Measurements from ENCODE around the gene MORC2. TPM values are rescaled to one million over a fixed set of nuclear protein-coding genes. Genes with fewer than 3 reads are reported as not detected.

MORC2 gene
- total RNA-seq, 2 donors from 2014 or later = 19.2 to 24.1 TPM

DNA sequence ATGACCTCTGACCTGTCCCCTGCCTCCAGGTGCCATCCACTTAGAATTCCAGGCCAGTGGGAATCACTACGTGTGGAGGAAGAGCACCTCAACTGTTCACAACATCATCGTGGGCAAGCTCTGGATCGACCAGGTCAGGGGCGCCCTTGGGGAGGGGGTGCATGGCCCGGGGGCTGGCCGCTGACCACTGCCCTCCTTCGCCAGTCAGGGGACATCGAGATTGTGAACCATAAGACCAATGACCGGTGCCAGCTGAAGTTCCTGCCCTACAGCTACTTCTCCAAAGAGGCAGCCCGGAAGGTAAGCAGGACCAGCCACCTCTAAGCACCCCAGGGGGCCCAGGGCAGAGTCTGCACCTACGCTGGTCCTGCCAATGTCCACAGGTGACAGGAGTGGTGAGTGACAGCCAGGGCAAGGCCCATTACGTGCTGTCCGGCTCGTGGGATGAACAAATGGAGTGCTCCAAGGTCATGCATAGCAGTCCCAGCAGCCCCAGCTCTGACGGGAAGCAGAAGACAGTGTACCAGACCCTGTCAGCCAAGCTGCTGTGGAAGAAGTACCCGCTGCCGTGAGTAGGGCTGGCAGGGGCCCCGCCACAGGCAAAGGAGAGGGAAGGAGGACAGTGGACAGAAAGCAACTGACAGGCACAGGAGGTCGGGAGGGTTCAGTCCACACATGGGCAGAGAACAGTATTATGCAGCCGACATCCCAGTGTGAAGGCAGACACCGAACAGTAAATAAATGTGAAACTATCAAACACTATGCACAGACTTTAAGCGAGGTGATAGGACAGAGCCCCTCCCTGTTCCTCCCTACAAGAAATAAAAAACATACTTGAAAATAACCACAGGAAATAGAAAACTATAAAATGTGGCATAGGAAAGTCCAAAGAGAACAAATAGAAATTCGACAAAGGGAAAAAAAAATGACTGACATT, 74.9 kb downstream of the MORC2 start:
- ATAC-seq = no peak
- DNase-seq = no peak
- intact Hi-C loops (cut with DNase I) = no loop called here

DNA sequence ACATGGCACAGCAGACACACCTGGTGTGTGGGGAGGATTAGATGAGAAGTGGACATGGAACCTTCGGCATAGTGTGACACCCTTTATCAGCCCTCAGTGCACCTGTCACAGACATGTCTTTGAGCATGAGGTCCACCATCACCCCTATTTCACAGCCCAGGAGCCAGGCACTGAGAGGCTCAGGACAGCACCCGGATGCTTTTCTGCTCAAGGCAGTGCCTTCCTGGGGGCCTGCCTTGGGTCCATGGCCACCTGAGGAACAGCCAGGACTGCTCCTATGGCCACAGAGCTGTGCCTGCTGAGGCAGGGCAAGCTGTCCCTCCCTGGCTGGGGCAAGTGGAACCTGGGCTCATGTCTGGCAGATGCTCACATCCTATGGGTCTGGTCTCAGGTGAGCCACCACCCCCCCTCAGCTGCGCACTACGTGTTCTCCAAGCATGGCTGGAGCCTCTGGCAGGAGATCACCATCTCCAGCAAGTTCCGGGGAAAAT, 75.8 kb downstream of the MORC2 start:
- intact Hi-C loops (cut with DNase I) = no loop called here
- ATAC-seq (no peak), DNase-seq (no peak)

DNA sequence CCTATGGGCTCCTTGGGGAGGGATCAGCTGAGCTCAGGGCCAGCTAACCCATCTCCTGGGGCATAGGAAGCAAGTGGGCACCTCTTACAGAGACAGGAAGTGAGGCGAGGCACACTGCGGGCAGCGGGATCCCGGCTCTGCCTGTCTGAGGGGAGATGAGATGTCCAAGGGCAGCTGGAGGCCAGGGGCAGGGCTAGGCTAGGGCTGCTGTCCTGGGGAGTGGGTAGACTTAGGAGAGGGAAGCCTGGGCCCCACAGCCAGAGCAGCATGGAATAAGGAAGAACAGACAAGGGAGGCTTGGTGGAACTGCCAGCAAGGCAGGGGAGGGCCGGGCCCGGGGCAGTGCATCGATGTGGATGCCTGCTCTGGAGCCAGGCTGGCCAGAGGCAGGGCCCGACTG, 76.3 kb downstream of the MORC2 start:
- DNase-seq = no peak
- no peak for ATAC-seq
- intact Hi-C loops (cut with DNase I) = no loop called here

DNA sequence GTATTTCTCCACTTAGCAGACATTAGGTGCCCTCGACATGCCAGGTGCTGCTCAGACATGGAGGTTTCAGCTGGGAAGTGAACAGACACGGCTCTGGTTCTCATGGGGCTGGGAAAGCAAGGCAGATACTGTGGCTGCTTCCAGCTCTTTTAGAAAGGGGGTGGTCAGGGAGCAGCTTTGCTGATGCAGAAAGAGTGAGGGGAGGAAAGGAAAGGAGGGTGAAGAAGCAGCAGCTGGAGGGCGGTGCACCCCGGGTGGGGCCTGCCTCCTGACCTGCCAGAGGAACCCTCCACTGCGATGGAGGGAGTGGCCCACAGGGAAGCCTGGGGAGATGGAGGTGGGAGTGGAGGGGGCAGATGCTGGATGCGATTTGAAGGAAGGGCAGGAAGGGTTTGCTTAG, 76.8 kb downstream of the MORC2 start:
- ATAC-seq (no peak), DNase-seq (no peak)
- intact Hi-C loops (cut with DNase I) = no loop called here

DNA sequence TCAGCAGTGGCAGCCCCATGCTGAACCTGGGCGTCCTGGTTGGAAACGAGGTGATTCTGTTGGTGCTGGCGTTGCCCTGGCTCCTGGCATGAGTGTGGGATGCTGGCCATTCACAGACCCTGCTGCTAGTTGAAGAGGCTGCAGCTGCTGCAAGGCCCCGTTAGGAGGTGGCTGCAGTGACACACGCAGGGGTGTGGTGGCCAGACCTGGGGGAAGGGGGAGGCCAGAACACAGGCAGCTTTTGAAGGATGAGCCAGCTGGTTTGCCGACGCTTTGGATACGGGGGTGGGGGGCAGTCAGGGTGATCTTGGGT, 77.2 kb downstream of the MORC2 start:
- ATAC-seq = no peak
- intact Hi-C loops (cut with DNase I) = no loop called here
- DNase-seq = no peak

DNA sequence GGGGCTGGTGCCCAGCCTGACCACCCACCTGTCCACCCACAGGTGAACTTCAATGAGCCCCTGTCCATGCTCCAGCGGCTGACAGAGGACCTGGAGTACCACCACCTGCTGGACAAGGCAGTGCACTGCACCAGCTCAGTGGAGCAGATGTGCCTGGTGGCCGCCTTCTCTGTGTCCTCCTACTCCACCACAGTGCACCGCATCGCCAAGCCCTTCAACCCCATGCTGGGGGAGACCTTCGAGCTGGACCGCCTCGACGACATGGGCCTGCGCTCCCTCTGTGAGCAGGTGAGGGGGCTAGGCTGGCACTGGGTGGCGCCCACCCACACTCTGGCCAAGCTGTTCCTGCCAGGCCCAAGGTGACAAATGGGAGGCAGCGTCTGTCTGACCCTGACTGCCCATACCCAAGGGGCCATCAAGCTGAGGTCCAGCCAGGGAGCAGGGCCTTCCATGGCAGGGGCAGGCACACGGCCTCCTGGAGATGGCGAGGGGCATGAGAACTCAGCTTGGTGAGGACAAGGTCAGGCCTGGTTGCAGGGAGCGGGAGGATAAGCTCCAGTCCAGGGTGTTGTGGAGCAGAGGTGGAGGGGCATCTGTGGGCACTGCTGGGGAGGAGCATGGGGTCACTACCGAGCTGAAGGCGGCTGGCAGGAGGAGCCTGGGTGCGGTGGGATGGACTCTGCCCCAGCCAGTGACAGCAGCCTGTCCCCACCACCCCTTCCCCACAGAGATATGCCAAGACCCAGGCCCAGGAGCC, 77.7 kb downstream of the MORC2 start:
- DNase-seq (no peak), ATAC-seq (peak; percentile 39 to 53)
- intact Hi-C loops (cut with DNase I) = no loop called here

DNA sequence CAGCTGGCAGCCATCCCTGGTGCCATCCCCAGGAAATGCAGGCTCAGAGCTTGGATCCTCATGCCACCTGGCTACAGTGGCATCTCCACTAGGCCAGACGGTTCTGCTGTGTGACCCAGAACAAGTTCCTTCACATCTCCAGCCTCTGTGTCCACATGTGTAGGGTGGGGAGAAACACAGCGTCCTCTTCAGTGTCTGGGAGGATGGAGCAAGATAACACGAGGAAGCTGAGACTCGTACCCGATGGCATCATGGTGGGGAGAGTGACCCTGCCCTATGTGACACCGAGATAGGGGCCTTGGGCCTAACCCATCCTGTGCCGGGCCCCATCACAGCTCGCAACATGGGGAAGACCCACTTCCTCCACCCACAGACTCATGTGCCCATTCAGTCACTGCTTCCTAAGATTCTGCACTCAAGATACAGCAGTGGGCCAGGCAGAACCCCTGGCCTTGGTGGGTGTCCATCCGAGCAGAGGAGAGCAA, 78.5 kb downstream of the MORC2 start:
- intact Hi-C loops (cut with DNase I) = no loop called here
- ATAC-seq (no peak), DNase-seq (no peak)

DNA sequence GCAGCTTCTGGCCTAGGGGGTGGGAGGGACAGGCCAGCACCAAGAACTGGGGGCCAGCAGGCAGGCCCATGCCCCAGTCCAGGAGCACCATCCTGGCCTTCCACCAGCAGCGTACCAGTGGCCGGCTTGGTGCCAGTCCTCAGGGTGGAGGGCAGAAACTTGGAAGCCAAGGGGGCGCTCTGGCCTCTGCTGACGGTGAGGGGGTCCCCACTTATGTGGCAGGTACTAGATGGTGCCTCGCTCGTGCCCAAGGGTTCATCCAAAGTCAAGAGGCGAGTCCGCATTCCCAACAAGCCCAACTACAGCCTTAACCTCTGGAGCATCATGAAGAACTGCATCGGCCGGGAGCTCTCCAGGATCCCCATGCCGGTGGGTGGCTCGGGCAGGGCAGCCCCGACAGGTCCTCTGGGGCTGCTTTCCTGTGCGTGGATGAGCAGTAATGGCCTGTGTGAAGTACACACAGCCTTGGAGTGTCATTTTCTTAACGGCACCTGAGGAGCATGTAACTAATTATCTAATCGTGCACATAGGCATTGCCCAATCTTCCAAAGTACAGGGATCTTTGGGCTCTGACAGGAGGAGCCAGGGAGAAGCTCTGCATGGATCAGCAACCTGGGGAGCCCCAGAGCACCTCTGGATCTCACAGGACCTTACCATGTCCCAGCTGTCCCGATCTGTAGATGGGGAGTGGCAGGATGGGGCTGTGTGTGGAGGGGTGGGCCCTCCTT, 79.1 kb downstream of the MORC2 start:
- ATAC-seq (no peak), DNase-seq (no peak)
- intact Hi-C loops (cut with DNase I) = no loop called here

DNA sequence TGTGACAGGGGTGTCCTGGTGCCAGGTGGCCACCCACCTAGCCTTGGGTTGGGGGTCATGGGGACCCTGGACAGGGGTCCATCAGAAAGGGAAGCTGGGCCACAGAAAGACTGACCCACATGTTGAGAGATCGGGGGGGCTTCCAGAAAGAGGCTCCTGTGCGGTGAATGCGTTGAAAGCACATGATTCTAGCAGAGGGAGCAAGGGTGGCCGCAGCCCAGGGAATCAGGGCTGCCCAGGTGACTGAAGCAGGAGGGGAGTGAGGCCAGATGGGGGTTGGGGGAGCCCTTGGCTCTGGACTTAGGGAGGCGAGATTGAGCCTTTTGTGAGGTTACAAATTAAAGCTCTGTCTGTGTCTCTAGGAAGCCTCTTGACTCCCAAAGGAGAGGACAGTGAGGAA, 80.7 kb downstream of the MORC2 start:
- intact Hi-C loops (cut with DNase I) = no loop called here
- ATAC-seq (no peak), DNase-seq (no peak)

DNA sequence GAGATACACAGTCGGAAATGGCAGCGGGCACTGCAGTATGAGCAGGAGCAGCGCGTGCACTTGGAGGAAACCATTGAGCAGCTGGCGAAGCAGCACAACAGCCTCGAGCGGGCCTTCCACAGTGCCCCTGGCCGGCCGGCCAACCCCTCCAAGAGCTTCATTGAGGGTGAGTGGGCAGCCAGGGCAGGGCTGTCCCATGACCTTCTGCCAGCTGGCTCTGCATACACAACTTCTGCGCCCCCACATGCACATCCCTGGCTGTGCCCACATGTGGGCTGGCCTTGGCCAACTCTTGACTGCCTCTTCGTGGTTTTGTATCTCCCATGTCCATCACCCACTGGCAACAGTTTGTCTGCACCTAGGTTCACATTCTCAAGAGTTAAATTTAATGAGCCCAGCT, 81.1 kb downstream of the MORC2 start:
- ATAC-seq (no peak), DNase-seq (no peak)
- intact Hi-C loops (cut with DNase I) = no loop called here

DNA sequence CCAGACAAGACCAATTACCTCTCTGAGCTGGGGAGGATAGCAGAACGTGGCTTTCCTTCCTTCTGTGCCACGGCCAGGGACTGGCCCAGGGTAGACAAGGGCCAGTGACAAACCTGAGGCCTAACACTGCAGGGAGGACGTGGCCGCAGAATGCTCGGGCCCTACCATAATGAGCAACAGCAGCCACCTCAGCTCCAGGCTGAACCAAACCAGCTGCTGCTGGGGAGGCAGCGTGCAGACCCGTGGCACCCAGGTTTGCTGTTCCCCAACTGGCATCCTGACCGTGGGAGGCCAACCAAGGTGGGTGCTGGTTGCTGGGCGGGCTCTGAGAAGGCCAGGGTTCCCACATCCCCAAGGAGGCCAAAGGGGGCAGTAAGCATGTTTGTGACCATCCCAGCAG, 83.0 kb downstream of the MORC2 start:
- no peak for ATAC-seq
- intact Hi-C loops (cut with DNase I) = no loop called here
- DNase-seq = no peak

DNA sequence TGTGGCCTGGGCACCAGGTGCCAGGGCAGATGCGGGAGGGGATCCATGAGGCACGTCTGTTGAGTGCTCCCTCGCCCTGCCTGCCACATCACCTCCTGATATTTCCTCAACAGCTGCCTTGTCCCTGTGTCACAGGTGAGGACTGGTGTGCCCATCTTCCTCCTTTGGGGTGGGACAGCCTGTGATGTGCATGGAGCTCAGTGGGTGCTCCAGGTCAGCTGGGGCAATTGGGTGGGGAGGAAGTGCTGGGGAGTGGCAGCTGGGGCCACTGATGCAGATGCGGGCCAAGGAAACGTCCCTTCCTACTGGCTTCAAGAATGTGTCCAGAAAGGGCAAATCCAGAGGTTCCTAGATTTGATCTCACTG, 83.6 kb downstream of the MORC2 start:
- ATAC-seq = no peak
- no peak for DNase-seq

DNA sequence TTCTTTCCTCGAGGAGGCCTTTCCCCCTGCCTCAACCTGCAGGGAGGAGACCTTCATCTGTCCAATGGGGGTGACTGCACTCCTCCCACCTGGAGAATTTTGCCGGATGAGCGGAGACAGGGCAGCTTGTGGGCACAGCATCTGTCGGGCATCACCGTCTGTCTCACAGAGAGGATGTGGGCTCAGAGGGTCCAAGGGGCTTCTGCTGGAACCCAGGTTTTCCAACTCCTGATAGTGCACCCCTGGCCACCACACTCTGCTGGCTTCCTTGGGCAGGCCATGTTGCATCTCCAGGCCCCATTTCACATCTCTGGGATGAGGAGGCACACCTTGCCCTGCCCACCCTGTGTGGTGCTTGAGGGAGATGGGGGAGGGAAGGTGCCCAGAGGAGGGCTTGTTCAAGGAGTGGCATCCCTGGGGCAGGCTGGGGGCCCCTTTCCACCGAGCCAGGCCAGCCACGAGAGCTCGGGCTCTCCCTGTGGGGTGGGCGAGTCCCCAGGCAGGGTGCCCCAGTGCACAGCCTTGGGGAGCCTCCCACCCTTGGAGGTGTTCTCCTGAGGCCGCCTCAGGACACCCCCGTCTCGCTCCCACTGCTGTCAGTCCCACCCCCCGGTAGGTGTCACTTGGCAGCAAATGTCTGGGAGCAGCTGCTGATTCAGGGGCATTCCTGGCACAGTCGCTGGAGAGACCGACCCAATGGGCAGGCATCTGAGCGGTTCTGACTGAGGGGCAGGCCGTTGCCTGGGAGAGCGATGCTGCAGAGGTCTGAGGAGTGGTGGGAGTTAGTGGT, 84.2 kb downstream of the MORC2 start:
- DNase-seq = no peak
- intact Hi-C loops (cut with DNase I) = no loop called here
- ATAC-seq = no peak

More for the DNA sequence above, 83.6 kb downstream of the MORC2 start:
- intact Hi-C loops (cut with DNase I) = no loop called here

DNA sequence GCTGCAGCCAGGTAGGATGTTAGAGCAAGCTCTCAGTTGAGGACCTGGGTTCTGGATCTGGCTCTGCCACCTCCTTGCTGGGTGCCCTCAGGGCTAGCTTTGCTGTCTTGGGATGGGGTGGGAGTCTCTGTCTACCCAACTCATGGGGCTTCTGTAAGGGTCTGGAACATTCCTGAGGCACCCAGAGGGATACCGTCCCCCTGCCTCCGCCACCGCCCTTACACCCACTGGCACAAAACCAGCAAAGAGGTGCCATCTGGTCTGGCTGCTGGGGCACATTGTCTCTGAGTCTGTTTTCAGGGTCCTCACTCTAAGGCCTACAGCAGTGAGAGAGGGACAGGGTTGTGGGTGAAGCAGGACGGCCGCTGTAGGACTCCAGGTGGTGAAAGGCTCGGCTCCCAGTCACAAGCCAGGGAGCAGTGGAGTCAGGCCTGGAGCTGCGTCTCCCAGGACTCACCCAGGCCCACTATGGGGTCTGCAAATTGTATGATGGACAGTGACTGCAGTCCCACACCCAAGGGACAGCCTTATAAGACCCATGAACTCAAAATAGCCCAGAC, 84.9 kb downstream of the MORC2 start:
- no peak for ATAC-seq
- no peak for DNase-seq
- intact Hi-C loops (cut with DNase I) = no loop called here

DNA sequence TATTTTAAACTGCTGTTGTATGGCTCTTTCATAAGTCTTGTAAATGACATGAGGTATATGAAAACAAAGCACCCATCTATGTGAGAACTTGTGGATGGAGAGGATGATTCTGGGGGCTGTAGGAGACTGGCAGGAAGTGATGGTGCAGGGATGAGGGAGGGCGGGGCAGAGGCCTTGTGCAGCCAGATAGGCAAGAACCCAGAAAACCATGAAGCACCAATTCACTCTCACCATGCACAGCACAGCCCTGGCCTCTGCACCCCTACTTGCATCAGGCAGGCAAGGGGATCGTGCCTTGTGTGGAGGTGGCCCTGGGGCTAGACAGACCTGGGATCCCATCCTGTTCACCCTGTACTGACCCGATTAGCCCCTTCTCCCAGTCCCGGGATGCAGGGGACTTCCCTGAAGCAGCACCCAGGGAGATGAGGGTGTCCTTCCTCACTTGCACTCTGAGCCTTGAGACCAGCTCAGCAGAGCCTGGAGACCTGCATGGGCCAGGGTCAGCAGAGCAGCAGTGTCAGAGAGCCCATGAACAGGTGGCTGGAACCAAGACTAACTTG, 85.5 kb downstream of the MORC2 start:
- no peak for ATAC-seq
- intact Hi-C loops (cut with DNase I) = no loop called here
- DNase-seq = no peak

DNA sequence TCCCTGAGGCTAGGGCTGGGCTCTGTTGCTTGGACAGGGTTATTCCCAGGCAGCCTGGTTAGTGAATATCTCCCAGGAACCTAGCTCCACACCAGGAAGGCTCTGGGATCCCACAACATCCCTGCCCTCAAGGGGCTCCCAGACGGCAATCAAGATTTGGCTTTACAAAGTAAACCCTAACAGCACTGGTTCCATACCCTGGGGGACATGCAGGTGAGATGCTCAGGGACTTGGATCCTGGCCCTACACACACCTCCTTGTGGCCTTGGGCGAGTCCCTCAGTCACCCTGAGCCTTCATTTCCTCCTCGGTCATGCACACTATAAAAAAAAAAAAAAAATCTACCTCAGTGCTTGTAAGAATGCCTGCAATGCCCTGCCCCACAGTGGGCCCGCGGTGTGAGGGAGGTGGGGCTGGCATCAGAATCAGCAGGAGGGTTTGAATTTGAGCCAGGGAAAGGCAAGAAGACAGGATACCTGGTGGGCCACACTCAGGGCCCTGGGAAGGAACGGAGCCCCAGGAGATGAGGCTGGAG, 86.3 kb downstream of the MORC2 start:
- intact Hi-C loops (cut with DNase I) = no loop called here
- ATAC-seq (no peak), DNase-seq (no peak)

DNA sequence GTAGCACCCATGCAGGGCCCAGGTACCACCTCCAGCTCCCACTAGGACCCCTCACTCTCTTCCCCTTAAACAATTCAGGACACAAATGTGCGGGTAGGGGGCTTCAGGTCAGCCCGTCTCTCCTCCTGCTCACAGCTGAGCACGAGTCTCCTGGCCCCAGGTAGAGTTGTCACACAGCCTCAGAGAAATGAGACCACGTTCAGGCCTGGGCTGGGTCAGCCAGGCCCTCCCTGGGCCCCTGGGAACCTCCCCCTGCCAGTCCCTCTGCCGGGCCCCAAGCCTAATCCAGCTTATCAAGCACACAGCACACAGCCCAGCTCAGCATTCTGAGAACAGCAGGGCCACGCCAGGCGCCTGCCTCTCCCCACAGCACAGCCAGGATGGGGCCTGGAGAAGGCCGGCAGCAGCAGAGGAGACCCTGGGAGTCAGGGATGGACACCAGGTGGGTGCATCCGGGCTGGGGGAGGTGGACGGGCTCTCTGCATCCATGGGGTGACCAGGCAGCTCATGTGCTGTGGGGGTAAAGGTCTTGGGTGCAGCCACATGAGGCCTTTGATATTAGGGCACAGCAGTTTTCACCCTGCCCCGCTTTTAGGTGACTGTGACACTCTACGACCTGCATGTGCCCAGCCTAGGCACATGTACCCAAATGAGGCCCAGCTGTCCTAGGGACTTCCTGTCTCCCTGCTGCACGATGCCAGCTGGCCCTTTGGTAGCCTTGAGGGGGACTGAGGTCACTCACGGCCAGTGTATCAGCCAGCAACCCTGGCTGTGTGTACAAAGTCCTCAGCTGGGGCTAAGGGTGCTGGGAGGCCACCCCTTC, 87.0 kb downstream of the MORC2 start:
- DNase-seq (no peak), ATAC-seq (peak; percentile 61 to 71)
- intact Hi-C loops (cut with DNase I) = no loop called here

All from left cardiac atrium (tissue), 4 donors.